ENCODE results near the gene MSL3B.

The MSL3B gene

DNA sequence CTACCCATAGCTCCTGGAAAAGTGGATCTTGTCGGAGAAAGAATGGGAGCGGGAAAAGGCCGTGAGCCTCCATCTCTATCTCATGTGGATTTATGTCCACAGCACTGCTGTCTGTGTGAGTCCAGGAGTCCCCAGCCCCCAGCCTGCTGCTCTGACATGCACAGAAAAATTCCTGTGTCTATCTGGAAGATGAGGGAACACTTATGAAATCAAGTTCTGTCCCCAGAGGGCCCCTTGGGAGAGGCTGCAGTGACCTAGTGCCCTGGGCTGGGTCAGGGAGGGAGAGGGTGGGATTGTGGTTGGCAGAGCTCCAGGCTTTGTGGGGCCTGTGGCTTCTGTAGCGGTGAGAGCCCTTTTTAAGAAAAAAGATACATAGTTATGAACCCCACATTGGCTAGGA lies 51.4 kb downstream of the MSL3B start:
- DNase-seq (ENCODE audit: low spot score), result no peak

- DNase-seq (ENCODE audit: low spot score), result no peak
Observed at GRCh38 chr2:233816334-233816733, 51.9 kb downstream of the MSL3B start.

GRCh38 chr2:233815861-233816260 lies 52.3 kb downstream of the MSL3B start:
- no peak for DNase-seq (ENCODE audit: low spot score)

Data from CD4-positive, alpha-beta T cell treated with Interleukin-15 for 4 hours (primary cell).